ENCODE results near the gene GCM1. TPM values are rescaled to one million over a fixed set of nuclear protein-coding genes. Genes with fewer than 3 reads are reported as not detected.
"Not testable (repeated sequence)": the region's sequence is repeated elsewhere in the genome, so short reads cannot be mapped to it uniquely, and the experiment has no call there.

GCM1 gene
- total RNA-seq, 2 donors from 2014 or later = not detected

- H3K27ac ChIP-seq = no peak overlapping the region
- TF ChIP-seq CTCF (IDR thresholded peaks at IDR 0.05) = no peak
Observed at GRCh38 chr6:53161481-53162009, 12.9 kb upstream of the GCM1 start.

GRCh38 chr6:53159558-53159957 is 10.9 kb upstream of the GCM1 start:
- intact Hi-C loops (cut with DNase I) = no loop called here
- Histone ChIP-seq H3K27me3 (no peaks in the 10 kb centered on the region), H3K9me3 (no peaks in the 10 kb centered on the region), H3K4me3 (no peak overlapping the region), H3K27ac (no peak overlapping the region), H3K9ac (ENCODE audit: low read depth in 2 of 2, low read length in 2 of 2) (no peak overlapping the region), H3K4me1 (no peaks in the 10 kb centered on the region), H3K36me3 (no peaks in the 10 kb centered on the region)
- DNase-seq = no peak
- no peak for TF ChIP-seq CTCF (IDR thresholded peaks at IDR 0.05)

More at GRCh38 chr6:53161481-53162009, 12.9 kb upstream of the GCM1 start:
- Histone ChIP-seq H3K9me3 (no peaks in the 10 kb centered on the region), H3K36me3 (no peaks in the 10 kb centered on the region), H3K4me1 (no peaks in the 10 kb centered on the region), H3K9ac (ENCODE audit: low read depth in 2 of 2, low read length in 2 of 2) (no peak overlapping the region), H3K27me3 (no peaks in the 10 kb centered on the region), H3K4me3 (no peak overlapping the region)
- no peak for DNase-seq
- intact Hi-C loops (cut with DNase I) = no loop called here

- H3K4me1 ChIP-seq; H3K9me3 ChIP-seq; H3K27me3 ChIP-seq; H3K36me3 ChIP-seq; H3K27ac ChIP-seq; DNase-seq; H3K4me3 ChIP-seq; H3K9ac ChIP-seq (ENCODE audit: low read depth in 2 of 2, low read length in 2 of 2); intact Hi-C loops (cut with DNase I): not testable (repeated sequence)
Observed at GRCh38 chr6:53158076-53158475, 9.4 kb upstream of the GCM1 start.

GRCh38 chr6:53155279-53155678 is 6.6 kb upstream of the GCM1 start:
- H3K4me1 ChIP-seq; H3K9ac ChIP-seq (ENCODE audit: low read depth in 2 of 2, low read length in 2 of 2); DNase-seq; H3K27me3 ChIP-seq; H3K36me3 ChIP-seq; H3K4me3 ChIP-seq; H3K27ac ChIP-seq; intact Hi-C loops (cut with DNase I); H3K9me3 ChIP-seq: not testable (repeated sequence)

GRCh38 chr6:53154794-53155193 is 6.2 kb upstream of the GCM1 start:
- H3K4me3 ChIP-seq = no peak overlapping the region
- no peaks in the 10 kb centered on the region for H3K36me3 ChIP-seq
- H3K9ac ChIP-seq (ENCODE audit: low read depth in 2 of 2, low read length in 2 of 2) = no peak overlapping the region
- no peaks in the 10 kb centered on the region for H3K9me3 ChIP-seq
- DNase-seq = no peak
- H3K27ac ChIP-seq = no peak overlapping the region
- TF ChIP-seq CTCF (IDR thresholded peaks at IDR 0.05) = no peak
- H3K4me1 ChIP-seq = no peaks in the 10 kb centered on the region
- intact Hi-C loops (cut with DNase I) = no loop called here
- H3K27me3 ChIP-seq = no peaks in the 10 kb centered on the region

- no peak overlapping the region for H3K4me3 ChIP-seq
- intact Hi-C loops (cut with DNase I) = no loop called here
- TF ChIP-seq CTCF (IDR thresholded peaks at IDR 0.05) = no peak
- H3K27me3 ChIP-seq = no peaks in the 10 kb centered on the region
- H3K9ac ChIP-seq (ENCODE audit: low read depth in 2 of 2, low read length in 2 of 2) = no peak overlapping the region
- no peaks in the 10 kb centered on the region for H3K36me3 ChIP-seq
- no peak overlapping the region for H3K27ac ChIP-seq
- H3K9me3 ChIP-seq = no peaks in the 10 kb centered on the region
- no peak for DNase-seq
- no peaks in the 10 kb centered on the region for H3K4me1 ChIP-seq
Observed at GRCh38 chr6:53154071-53154470, 5.4 kb upstream of the GCM1 start.

All from colonic mucosa (tissue), 4 donors.